ENCODE measurements around the gene MUTYH. TPM values are rescaled to one million over a fixed set of nuclear protein-coding genes. Genes with fewer than 3 reads are reported as not detected.

Gene MUTYH
- total RNA-seq, 1 donor from 2014 or later = 34.9 TPM

GRCh38 chr1:45348609-45348965 lies 8.3 kb upstream of the MUTYH start:
- H3K27me3 ChIP-seq (ENCODE audit: control insufficient read depth, insufficient read depth, low read length) = no peaks in the 10 kb centered on the region
- TF ChIP-seq CTCF (IDR thresholded peaks at IDR 0.05; ENCODE audit: insufficient read depth, low read length, poor library complexity, severe bottlenecking) = no peak
- no peak overlapping the region for H3K4me3 ChIP-seq (ENCODE audit: low read depth, low read length)
- no peaks in the 10 kb centered on the region for H3K36me3 ChIP-seq (ENCODE audit: control insufficient read depth, insufficient read depth, low read length)
- no peak for DNase-seq (ENCODE audit: low read depth)

GRCh38 chr1:45348020-45348419 lies 7.8 kb upstream of the MUTYH start:
- no peaks in the 10 kb centered on the region for H3K36me3 ChIP-seq (ENCODE audit: control insufficient read depth, insufficient read depth, low read length)
- H3K27me3 ChIP-seq (ENCODE audit: control insufficient read depth, insufficient read depth, low read length) = no peaks in the 10 kb centered on the region
- no peak overlapping the region for H3K4me3 ChIP-seq (ENCODE audit: low read depth, low read length)
- no peak for DNase-seq (ENCODE audit: low read depth)
- TF ChIP-seq CTCF (IDR thresholded peaks at IDR 0.05; ENCODE audit: insufficient read depth, low read length, poor library complexity, severe bottlenecking) = no peak

- H3K27me3 ChIP-seq (ENCODE audit: control insufficient read depth, insufficient read depth, low read length) = no peaks in the 10 kb centered on the region
- DNase-seq (ENCODE audit: low read depth) = no peak
- TF ChIP-seq CTCF (IDR thresholded peaks at IDR 0.05; ENCODE audit: insufficient read depth, low read length, poor library complexity, severe bottlenecking) = no peak
These were observed 6.2 kb upstream of the MUTYH start for GRCh38 chr1:45346473-45346872.

GRCh38 chr1:45345014-45345413 lies 4.8 kb upstream of the MUTYH start:
- no peak for TF ChIP-seq CTCF (IDR thresholded peaks at IDR 0.05; ENCODE audit: insufficient read depth, low read length, poor library complexity, severe bottlenecking)
- no peak for DNase-seq (ENCODE audit: low read depth)
- Histone ChIP-seq H3K36me3 (ENCODE audit: control insufficient read depth, insufficient read depth, low read length) (peaks cover 3% of the 10 kb centered on the region), H3K27me3 (ENCODE audit: control insufficient read depth, insufficient read depth, low read length) (no peaks in the 10 kb centered on the region), H3K4me3 (ENCODE audit: low read depth, low read length) (no peak overlapping the region)

More at GRCh38 chr1:45346473-45346872, 6.2 kb upstream of the MUTYH start:
- no peak overlapping the region for H3K4me3 ChIP-seq (ENCODE audit: low read depth, low read length)
- peaks cover 3% of the 10 kb centered on the region for H3K36me3 ChIP-seq (ENCODE audit: control insufficient read depth, insufficient read depth, low read length)

GRCh38 chr1:45344499-45344898 lies 4.3 kb upstream of the MUTYH start:
- no peaks in the 10 kb centered on the region for H3K27me3 ChIP-seq (ENCODE audit: control insufficient read depth, insufficient read depth, low read length)
- H3K36me3 ChIP-seq (ENCODE audit: control insufficient read depth, insufficient read depth, low read length) = peaks cover 3% of the 10 kb centered on the region
- DNase-seq (ENCODE audit: low read depth) = no peak
- H3K4me3 ChIP-seq (ENCODE audit: low read depth, low read length) = no peak overlapping the region
- TF ChIP-seq CTCF (IDR thresholded peaks at IDR 0.05; ENCODE audit: insufficient read depth, low read length, poor library complexity, severe bottlenecking) = no peak

- DNase-seq (ENCODE audit: low read depth) = no peak
- peaks cover 3% of the 10 kb centered on the region for H3K36me3 ChIP-seq (ENCODE audit: control insufficient read depth, insufficient read depth, low read length)
- no peaks in the 10 kb centered on the region for H3K27me3 ChIP-seq (ENCODE audit: control insufficient read depth, insufficient read depth, low read length)
- H3K4me3 ChIP-seq (ENCODE audit: low read depth, low read length) = peak overlapping the region; percentile 89
- no peak for TF ChIP-seq CTCF (IDR thresholded peaks at IDR 0.05; ENCODE audit: insufficient read depth, low read length, poor library complexity, severe bottlenecking)
These were observed 701 bp upstream of the MUTYH start for GRCh38 chr1:45340816-45341466.
